Kidney epithelial cell (primary cell): Measurements from ENCODE around the gene UCP1. TPM values are rescaled to one million over a fixed set of nuclear protein-coding genes. Genes with fewer than 3 reads are reported as not detected.

Experiments used
- DNase-seq: peaks from one replicate; pipeline ENCODE4 v3.0.0-alpha.2; 2010; ENCODE audit warnings: low read depth
- H3K27me3 ChIP-seq: 2 replicates; pipeline ENCODE4 v1.6.0; 2011; ENCODE audit warnings: low read length; ENCODE audit not compliant: control insufficient read depth, insufficient read depth
- H3K36me3 ChIP-seq: 2 replicates; pipeline ENCODE4 v1.5.1; 2011; ENCODE audit warnings: low read length; ENCODE audit not compliant: control insufficient read depth, insufficient read depth
- H3K4me3 ChIP-seq: 2 replicates; pipeline ENCODE4 v1.5.1; 2011; ENCODE audit warnings: low read depth, mild to moderate bottlenecking, control low read depth, low read length
- CTCF ChIP-seq: IDR thresholded peaks from 2 replicates; pipeline ENCODE4 v1.5.1; 2011; ENCODE audit warnings: mild to moderate bottlenecking, moderate library complexity, low read length, control low read depth, inconsistent platforms; ENCODE audit not compliant: insufficient read depth, poor library complexity, severe bottlenecking
- total RNA-seq: library from RNA; depleted of rRNA; stranded (reverse); fragments of >200 nt; gene quantifications from 2 replicates; pipeline ENCODE4 v1.2.3, GENCODE V29; 2015

The UCP1 gene
- total RNA-seq, 1 donor from 2014 or later = 0.58 TPM

- no peaks in the 10 kb centered on the region for H3K36me3 ChIP-seq
- H3K4me3 ChIP-seq = no peak overlapping the region
- DNase-seq = no peak
- H3K27me3 ChIP-seq = no peaks in the 10 kb centered on the region
- TF ChIP-seq CTCF = peak; percentile 40
Observed at GRCh38 chr4:140595065-140595464, 26.3 kb upstream of the UCP1 start.

GRCh38 chr4:140584439-140584838, 15.7 kb upstream of the UCP1 start:
- TF ChIP-seq CTCF = no peak
- Histone ChIP-seq H3K36me3 (no peaks in the 10 kb centered on the region), H3K4me3 (no peak overlapping the region), H3K27me3 (peaks cover 10% of the 10 kb centered on the region)
- DNase-seq = no peak

GRCh38 chr4:140581078-140581477, 12.3 kb upstream of the UCP1 start:
- H3K27me3 ChIP-seq = peaks cover 16% of the 10 kb centered on the region
- DNase-seq = no peak
- TF ChIP-seq CTCF = no peak

GRCh38 chr4:140579278-140579677, 10.5 kb upstream of the UCP1 start:
- Histone ChIP-seq H3K4me3 (no peak overlapping the region), H3K36me3 (no peaks in the 10 kb centered on the region), H3K27me3 (peaks cover 16% of the 10 kb centered on the region)
- no peak for TF ChIP-seq CTCF
- DNase-seq = no peak

More at GRCh38 chr4:140581078-140581477, 12.3 kb upstream of the UCP1 start:
- Histone ChIP-seq H3K36me3 (no peaks in the 10 kb centered on the region), H3K4me3 (no peak overlapping the region)

- DNase-seq = no peak
- Histone ChIP-seq H3K4me3 (no peak overlapping the region), H3K27me3 (peaks cover 12% of the 10 kb centered on the region), H3K36me3 (no peaks in the 10 kb centered on the region)
- TF ChIP-seq CTCF = no peak
Observed at GRCh38 chr4:140575489-140575888, 6.7 kb upstream of the UCP1 start.

GRCh38 chr4:140571620-140572019, 2.9 kb upstream of the UCP1 start:
- H3K27me3 ChIP-seq = peaks cover 23% of the 10 kb centered on the region

More at GRCh38 chr4:140571620-140572019, 2.9 kb upstream of the UCP1 start:
- no peak for DNase-seq
- Histone ChIP-seq H3K36me3 (no peaks in the 10 kb centered on the region), H3K4me3 (no peak overlapping the region)
- TF ChIP-seq CTCF = no peak
